DMS114 treated with DMSO at 0.1 percent for 48 hours (cell line): ENCODE data around the gene SMARCD1.
"Not testable (repeated sequence)": the region's sequence is repeated elsewhere in the genome, so short reads cannot be mapped to it uniquely, and the experiment has no call there.

Source experiments
- DNase-seq: peaks from one replicate; lab custom pipeline; 2025; ENCODE audit not compliant: unreplicated experiment; lab: John Stamatoyannopoulos, UW

Gene SMARCD1

GRCh38 chr12:50129290-50129689 lies 44.1 kb downstream of the SMARCD1 start:
- DNase-seq: no peak

GRCh38 chr12:50132505-50133135 lies 47.5 kb downstream of the SMARCD1 start:
- DNase-seq: peak; percentile 25

- DNase-seq: no peak
Observed at GRCh38 chr12:50142993-50143392, 57.9 kb downstream of the SMARCD1 start.

GRCh38 chr12:50145439-50145838 lies 60.3 kb downstream of the SMARCD1 start:
- no peak for DNase-seq

GRCh38 chr12:50147281-50147680 lies 62.1 kb downstream of the SMARCD1 start:
- DNase-seq: no peak

- not testable (repeated sequence) for DNase-seq
Observed at GRCh38 chr12:50148011-50148410, 62.9 kb downstream of the SMARCD1 start.

- DNase-seq: no peak
Observed at GRCh38 chr12:50149311-50149710, 64.2 kb downstream of the SMARCD1 start.
